HS-27A (cell line): Measurements from ENCODE around the gene ACSL3.
"Not testable (repeated sequence)": the region's sequence is repeated elsewhere in the genome, so short reads cannot be mapped to it uniquely, and the experiment has no call there.

Experiments used
- DNase-seq: peaks from one replicate; pipeline ENCODE4 v3.0.0-alpha.2; 2012; ENCODE audit warnings: low read depth, missing footprints

Gene ACSL3

GRCh38 chr2:222860740-222861410, at the start of gene ACSL3:
ACSL3 (plus strand) TSS chr2:222861036; CDS start chr2:222908773, 47,737 bp downstream.
- no peak for DNase-seq

- DNase-seq: no peak
Observed at GRCh38 chr2:222811828-222812227, 49.0 kb upstream of the ACSL3 start.

GRCh38 chr2:222813177-222813843, 47.5 kb upstream of the ACSL3 start:
- no peak for DNase-seq

- DNase-seq: no peak
Observed at GRCh38 chr2:222819722-222820333, 41.0 kb upstream of the ACSL3 start.

GRCh38 chr2:222823183-222823930, 37.5 kb upstream of the ACSL3 start:
- no peak for DNase-seq

- no peak for DNase-seq
Observed at GRCh38 chr2:222825031-222825430, 35.8 kb upstream of the ACSL3 start.

- DNase-seq: no peak
Observed at GRCh38 chr2:222827417-222827816, 33.4 kb upstream of the ACSL3 start.

GRCh38 chr2:222828572-222828971, 32.3 kb upstream of the ACSL3 start:
- DNase-seq: no peak

GRCh38 chr2:222830164-222830563, 30.7 kb upstream of the ACSL3 start:
- no peak for DNase-seq

GRCh38 chr2:222833410-222833809, 27.4 kb upstream of the ACSL3 start:
- DNase-seq: no peak

GRCh38 chr2:222835143-222835822, 25.6 kb upstream of the ACSL3 start:
- DNase-seq: no peak

- no peak for DNase-seq
Observed at GRCh38 chr2:222835823-222836151, 25.0 kb upstream of the ACSL3 start.

- no peak for DNase-seq
Observed at GRCh38 chr2:222837643-222838056, 23.2 kb upstream of the ACSL3 start.

GRCh38 chr2:222840060-222840802, 20.6 kb upstream of the ACSL3 start:
- no peak for DNase-seq

- no peak for DNase-seq
Observed at GRCh38 chr2:222842491-222843174, 18.2 kb upstream of the ACSL3 start.

- DNase-seq: no peak
Observed at GRCh38 chr2:222844323-222844722, 16.5 kb upstream of the ACSL3 start.

GRCh38 chr2:222845314-222845713, 15.5 kb upstream of the ACSL3 start:
- DNase-seq: not testable (repeated sequence)

GRCh38 chr2:222846003-222846402, 14.8 kb upstream of the ACSL3 start:
- DNase-seq: no peak

GRCh38 chr2:222848031-222848430, 12.8 kb upstream of the ACSL3 start:
- DNase-seq: not testable (repeated sequence)

- DNase-seq: no peak
Observed at GRCh38 chr2:222848862-222849261, 12.0 kb upstream of the ACSL3 start.
